HepG2 (cell line): ENCODE data around the gene RGS14. TPM values are rescaled to one million over a fixed set of nuclear protein-coding genes. Genes with fewer than 3 reads are reported as not detected.

Experiments used
- CEBPG ChIP-seq: IDR thresholded peaks from 2 replicates; pipeline ENCODE4 v1.6.1; 2016
- CREB1 ChIP-seq, 2 experiments: fragments of 450-650 bp in 1 of 2; IDR thresholded peaks; 2 replicates each; pipeline ENCODE4 v1.6.1; 2016 to 2017; ENCODE audit warnings: control low read depth in 1 of 2, mild to moderate bottlenecking in 1 of 2, missing compliant biosample characterization in 1 of 2, missing genetic modification characterization in 1 of 2
- CREM ChIP-seq, 2 experiments: sonication (generic) in 1 of 2; formaldehyde crosslinking in 1 of 2; IDR thresholded peaks; 2 replicates each; pipeline versions ENCODE4 v1.4.0 to v1.6.1; 2016 to 2020; ENCODE audit warnings: antibody characterized with exemption in 1 of 2, mild to moderate bottlenecking in 1 of 2, missing genetic modification reagents in 1 of 2
- DRAP1 ChIP-seq: IDR thresholded peaks from 2 replicates; pipeline ENCODE4 v1.6.1; 2016; ENCODE audit warnings: missing genetic modification reagents, missing compliant biosample characterization
- GFI1 ChIP-seq: sonication (generic); formaldehyde crosslinking; IDR thresholded peaks from 2 replicates; pipeline ENCODE4 v1.5.0; 2020; ENCODE audit warnings: missing genetic modification reagents, mild to moderate bottlenecking, borderline replicate concordance
- HDAC2 ChIP-seq: sonication (generic); formaldehyde crosslinking; IDR thresholded peaks from 2 replicates; pipeline ENCODE4 v1.4.0; 2020; ENCODE audit warnings: missing genetic modification reagents
- KLF13 ChIP-seq: sonication (generic); formaldehyde crosslinking; IDR thresholded peaks from 2 replicates; pipeline ENCODE4 v1.4.0; 2020; ENCODE audit warnings: mild to moderate bottlenecking, missing genetic modification reagents
- KMT2A ChIP-seq: sonication (generic); formaldehyde crosslinking; IDR thresholded peaks from 2 replicates; pipeline ENCODE4 v1.4.0; 2020; ENCODE audit warnings: missing genetic modification reagents
- LRRFIP1 ChIP-seq: sonication (generic); formaldehyde crosslinking; conservative IDR thresholded peaks from 2 replicates; pipeline ENCODE4 v1.4.0; 2020; ENCODE audit warnings: missing genetic modification reagents
- MXD1 ChIP-seq: sonication (generic); formaldehyde crosslinking; IDR thresholded peaks from 2 replicates; pipeline ENCODE4 v1.4.0; 2020; ENCODE audit warnings: mild to moderate bottlenecking, missing genetic modification reagents
- MXI1 ChIP-seq: IDR thresholded peaks from 3 replicates; pipeline ENCODE4 v1.6.1; 2012; ENCODE audit warnings: low read depth, low read length, inconsistent platforms, borderline replicate concordance
- POLR2A ChIP-seq, 2 experiments: IDR thresholded peaks; 2 replicates each; pipeline ENCODE4 v1.6.1; 2011; ENCODE audit warnings: low read depth in 2 of 2, low read length in 2 of 2, mild to moderate bottlenecking in 1 of 2, moderate library complexity in 1 of 2; ENCODE audit not compliant: insufficient read depth in 1 of 2
- POLR2AphosphoS5 ChIP-seq: IDR thresholded peaks from 2 replicates; pipeline ENCODE4 v1.6.1; 2012; ENCODE audit warnings: low read depth, low read length
- REPIN1 ChIP-seq: sonication (generic); formaldehyde crosslinking; IDR thresholded peaks from 2 replicates; pipeline ENCODE4 v1.8.0; 2022; ENCODE audit warnings: missing genetic modification reagents, low read depth, mild to moderate bottlenecking, borderline replicate concordance
- TBX2 ChIP-seq: sonication (generic); formaldehyde crosslinking; IDR thresholded peaks from 2 replicates; pipeline ENCODE4 v1.5.0; 2020; ENCODE audit warnings: missing genetic modification reagents, mild to moderate bottlenecking, borderline replicate concordance
- TCF7 ChIP-seq: sonication (generic); IDR thresholded peaks from 2 replicates; pipeline ENCODE4 v1.6.1; 2016; ENCODE audit warnings: antibody characterized with exemption, low read depth
- TGIF2 ChIP-seq: IDR thresholded peaks from 2 replicates; pipeline ENCODE4 v1.6.1; 2016; ENCODE audit warnings: control low read depth, missing compliant biosample characterization
- ZBTB49 ChIP-seq: sonication (generic); formaldehyde crosslinking; IDR thresholded peaks from 2 replicates; pipeline ENCODE4 v1.4.0; 2020; ENCODE audit warnings: missing genetic modification reagents, borderline replicate concordance
- ZNF34 ChIP-seq: sonication (generic); formaldehyde crosslinking; IDR thresholded peaks from 2 replicates; pipeline ENCODE4 v1.4.0; 2020; ENCODE audit warnings: mild to moderate bottlenecking, missing genetic modification reagents, borderline replicate concordance
- ZNF44 ChIP-seq: sonication (generic); formaldehyde crosslinking; IDR thresholded peaks from 2 replicates; pipeline ENCODE4 v1.5.1; 2020; ENCODE audit warnings: mild to moderate bottlenecking, missing genetic modification reagents
- ZNF558 ChIP-seq: sonication (generic); formaldehyde crosslinking; IDR thresholded peaks from 2 replicates; pipeline ENCODE4 v1.9.0; 2022; ENCODE audit warnings: mild to moderate bottlenecking, missing genetic modification reagents, borderline replicate concordance
- ZNF607 ChIP-seq: sonication (generic); formaldehyde crosslinking; IDR thresholded peaks from 2 replicates; pipeline ENCODE4 v1.5.1; 2020; ENCODE audit warnings: missing genetic modification reagents, mild to moderate bottlenecking, borderline replicate concordance
- ZNF652 ChIP-seq: IDR thresholded peaks from 2 replicates; pipeline ENCODE4 v1.6.1; 2016; ENCODE audit warnings: low read depth, borderline replicate concordance
- ZNF792 ChIP-seq: IDR thresholded peaks from 2 replicates; pipeline ENCODE4 v1.6.1; 2016
- polyA plus RNA-seq, 8 experiments: library from polyadenylated mRNA; depleted of rRNA in 3 of 8; stranded (reverse) in 7 of 8; unstranded in 1 of 8; fragments of >200 nt; fragmentation: Illumina TruSeq in 4 of 8; extraction: Trizol in 4 of 8; gene quantifications; 2 replicates each; pipeline versions ENCODE4 v1.2.1 to v1.2.3, GENCODE V29; 2011 to 2016; ENCODE audit warnings: low read depth in 4 of 8, missing spikeins in 1 of 8, mixed read lengths in 1 of 8; ENCODE audit not compliant: insufficient read depth in 1 of 8
- total RNA-seq, 5 experiments: library from RNA; depleted of rRNA; stranded (reverse); fragments of >200 nt; fragmentation: Illumina TruSeq; extraction: Trizol; gene quantifications; 2 replicates each; pipeline ENCODE4 v1.2.3, GENCODE V29; 2016; ENCODE audit warnings: low read depth in 1 of 5

Gene RGS14
- total and polyA plus RNA-seq, 2 of the 13 experiments (the other 11 are each of a cell fraction or from before 2014, with no cell fraction given), result 11.1 to 17.2 TPM

GRCh38 chr5:177351392-177352329 lies 6.1 kb upstream of the RGS14 start, which contains the start of gene LMAN2 (continued):
- peak; percentile 89 for TF ChIP-seq CREM (IDR thresholded peaks at IDR 0.05)
- TF ChIP-seq CREM (CRISPR knock-in tag; IDR thresholded peaks at IDR 0.05), result no peak
- no peak for TF ChIP-seq MXD1 (CRISPR knock-in tag)
- TF ChIP-seq ZNF652 (CRISPR knock-in tag), result no peak
- peak; percentile 50; the same call in 1 of the 2 replicates for TF ChIP-seq HDAC2 (CRISPR knock-in tag)
- TF ChIP-seq MXI1, result peak; percentile 26; the same call in 1 of the 3 replicates
- TF ChIP-seq TGIF2, result peak; percentile 36; the same call in 1 of the 2 replicates
- TF ChIP-seq CEBPG, result no peak
- TF ChIP-seq TBX2 (CRISPR knock-in tag), result 0 out of 2 replicates have a peak, but pooled peaks have one; percentile 29
- TF ChIP-seq CREB1 (IDR thresholded peaks at IDR 0.05), result peak; percentile 70
- TF ChIP-seq CREB1 (CRISPR knock-in tag; IDR thresholded peaks at IDR 0.05), result peak; percentile 88
- no peak for TF ChIP-seq ZNF558 (CRISPR knock-in tag)
- TF ChIP-seq ZNF792, result 0 out of 2 replicates have a peak, but pooled peaks have one; percentile 23
- no peak for TF ChIP-seq ZNF34
- TF ChIP-seq LRRFIP1, result 0 out of 2 replicates have a peak, but pooled peaks have one; percentile 30
- peak; percentile 61; the same call in 1 of the 2 replicates for TF ChIP-seq ZNF607 (CRISPR knock-in tag)
- TF ChIP-seq ZBTB49 (CRISPR knock-in tag), result no peak
- TF ChIP-seq KMT2A (CRISPR knock-in tag), result peak; percentile 89
- TF ChIP-seq ZNF44 (CRISPR knock-in tag), result 0 out of 2 replicates have a peak, but pooled peaks have one; percentile 56
- TF ChIP-seq GFI1 (CRISPR knock-in tag), result peak; percentile 18; the same call in 1 of the 2 replicates
- TF ChIP-seq DRAP1, result peak; percentile 41; the same call in 1 of the 2 replicates
- peak; percentile 69; the same call in 1 of the 2 replicates for TF ChIP-seq POLR2AphosphoS5
- TF ChIP-seq TCF7, result no peak
- peak; percentile 68 for TF ChIP-seq POLR2A (IDR thresholded peaks at IDR 0.05; ENCODE audit: insufficient read depth in 1 of 2, low read depth in 2 of 2, low read length in 2 of 2)
- no peak for TF ChIP-seq KLF13 (CRISPR knock-in tag)
- TF ChIP-seq REPIN1 (CRISPR knock-in tag), result peak; percentile 69
